ENCODE results near the gene PRKAG2. TPM values are rescaled to one million over a fixed set of nuclear protein-coding genes. Genes with fewer than 3 reads are reported as not detected.

The PRKAG2 gene
- total RNA-seq, 1 donor from 2014 or later: 13.5 TPM

- H3K4me1 Mint-ChIP-seq (ENCODE audit: unreplicated experiment): peaks cover 6% of the 10 kb centered on the region
- H3K9me3 Mint-ChIP-seq (ENCODE audit: unreplicated experiment): no peaks in the 10 kb centered on the region
- TF ChIP-seq CTCF (IDR thresholded peaks at IDR 0.05): no peak
- H3K27me3 Mint-ChIP-seq (ENCODE audit: unreplicated experiment): peaks cover 24% of the 10 kb centered on the region
- DNase-seq (ENCODE audit: extremely low spot score, unreplicated experiment): no peak
- H3K27ac Mint-ChIP-seq (ENCODE audit: unreplicated experiment): no peak overlapping the region
- no peaks in the 10 kb centered on the region for H3K36me3 Mint-ChIP-seq (ENCODE audit: unreplicated experiment)
- no peak overlapping the region for H3K4me3 Mint-ChIP-seq (ENCODE audit: unreplicated experiment)
These were observed 53.1 kb downstream of the PRKAG2 start for GRCh38 chr7:151823566-151824372.

DNA sequence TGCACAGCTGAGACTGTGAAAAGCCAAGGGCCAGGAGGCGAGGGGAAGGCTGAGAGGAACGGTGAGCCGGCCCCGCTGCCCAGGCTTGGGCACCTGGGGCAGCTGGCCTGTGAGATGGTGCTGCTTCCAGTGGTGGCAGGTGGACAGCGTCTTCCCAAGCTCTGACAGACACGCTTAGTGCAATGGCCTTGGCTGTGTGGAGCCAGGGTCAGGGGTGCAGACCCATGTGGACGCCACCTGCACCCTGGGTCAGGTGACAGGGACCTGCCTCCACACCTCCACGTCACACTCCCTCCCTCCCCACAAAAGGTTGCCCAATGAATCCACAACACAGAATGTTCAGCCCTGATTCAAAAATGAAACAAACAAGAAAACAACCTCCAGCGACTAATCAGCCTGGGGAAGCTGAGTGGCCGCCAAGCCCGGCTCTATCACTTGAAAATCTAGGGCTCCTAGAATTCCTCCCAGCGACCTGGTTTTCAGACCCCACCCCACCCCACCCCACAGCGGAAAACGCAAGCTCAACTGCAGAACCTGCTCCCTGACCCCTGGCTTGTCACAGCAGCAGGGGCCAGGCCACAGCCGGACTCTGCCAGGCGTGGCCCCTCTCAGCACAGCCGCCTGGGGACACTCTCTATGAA is 54.3 kb downstream of the PRKAG2 start:
- no peak for TF ChIP-seq CTCF (IDR thresholded peaks at IDR 0.05)
- Mint-ChIP-seq H3K4me1 (ENCODE audit: unreplicated experiment) (peaks cover 6% of the 10 kb centered on the region), H3K4me3 (ENCODE audit: unreplicated experiment) (no peak overlapping the region), H3K36me3 (ENCODE audit: unreplicated experiment) (no peaks in the 10 kb centered on the region), H3K27me3 (ENCODE audit: unreplicated experiment) (peaks cover 24% of the 10 kb centered on the region), H3K27ac (ENCODE audit: unreplicated experiment) (no peak overlapping the region), H3K9me3 (ENCODE audit: unreplicated experiment) (no peaks in the 10 kb centered on the region)
- no peak for DNase-seq (ENCODE audit: extremely low spot score, unreplicated experiment)

- H3K27me3 Mint-ChIP-seq (ENCODE audit: unreplicated experiment): peaks cover 28% of the 10 kb centered on the region
- no peaks in the 10 kb centered on the region for H3K36me3 Mint-ChIP-seq (ENCODE audit: unreplicated experiment)
These were observed 54.9 kb downstream of the PRKAG2 start for GRCh38 chr7:151821806-151822540.

DNA sequence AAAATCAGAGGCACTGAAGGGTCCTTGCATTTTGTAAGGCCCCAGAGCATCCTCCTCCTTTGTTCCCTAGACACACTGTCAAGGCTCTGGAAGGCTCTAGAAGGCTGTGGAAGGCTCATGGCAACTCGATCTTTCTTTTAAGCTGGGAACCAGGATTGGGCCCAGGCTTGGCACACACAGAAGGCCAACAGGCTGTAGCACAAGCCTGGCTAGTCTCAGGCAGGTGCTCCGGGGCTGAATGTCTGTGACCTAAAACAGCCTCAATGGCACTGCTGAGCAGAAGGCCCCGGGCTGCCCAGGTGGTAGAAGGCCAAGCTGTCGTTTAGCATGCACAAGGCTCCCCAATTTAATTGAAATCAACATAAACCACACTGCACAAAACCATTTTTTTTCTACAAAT is 55.7 kb downstream of the PRKAG2 start:
- peaks cover 29% of the 10 kb centered on the region for H3K27me3 Mint-ChIP-seq (ENCODE audit: unreplicated experiment)
- TF ChIP-seq CTCF (IDR thresholded peaks at IDR 0.05): no peak
- H3K36me3 Mint-ChIP-seq (ENCODE audit: unreplicated experiment): no peaks in the 10 kb centered on the region
- DNase-seq (ENCODE audit: extremely low spot score, unreplicated experiment): no peak
- no peak overlapping the region for H3K27ac Mint-ChIP-seq (ENCODE audit: unreplicated experiment)
- no peaks in the 10 kb centered on the region for H3K9me3 Mint-ChIP-seq (ENCODE audit: unreplicated experiment)
- peaks cover 6% of the 10 kb centered on the region for H3K4me1 Mint-ChIP-seq (ENCODE audit: unreplicated experiment)
- H3K4me3 Mint-ChIP-seq (ENCODE audit: unreplicated experiment): no peak overlapping the region

More at GRCh38 chr7:151821806-151822540, 54.9 kb downstream of the PRKAG2 start:
- H3K27ac Mint-ChIP-seq (ENCODE audit: unreplicated experiment): no peak overlapping the region
- TF ChIP-seq CTCF (IDR thresholded peaks at IDR 0.05): no peak
- peaks cover 6% of the 10 kb centered on the region for H3K4me1 Mint-ChIP-seq (ENCODE audit: unreplicated experiment)
- H3K9me3 Mint-ChIP-seq (ENCODE audit: unreplicated experiment): no peaks in the 10 kb centered on the region
- no peak overlapping the region for H3K4me3 Mint-ChIP-seq (ENCODE audit: unreplicated experiment)
- DNase-seq (ENCODE audit: extremely low spot score, unreplicated experiment): no peak
